GM19395 (cell line): ENCODE results near the gene HIPK1.
"Not testable (repeated sequence)": the region's sequence is repeated elsewhere in the genome, so short reads cannot be mapped to it uniquely, and the experiment has no call there.

ENCODE experiments used
- ATAC-seq: cut with Tn5 transposase; IDR thresholded peaks from one replicate; pipeline ENCODE4 v1.9.1; 2021; ENCODE audit warnings: mild to moderate bottlenecking, moderate library complexity; ENCODE audit not compliant: unreplicated experiment

HIPK1 gene

DNA sequence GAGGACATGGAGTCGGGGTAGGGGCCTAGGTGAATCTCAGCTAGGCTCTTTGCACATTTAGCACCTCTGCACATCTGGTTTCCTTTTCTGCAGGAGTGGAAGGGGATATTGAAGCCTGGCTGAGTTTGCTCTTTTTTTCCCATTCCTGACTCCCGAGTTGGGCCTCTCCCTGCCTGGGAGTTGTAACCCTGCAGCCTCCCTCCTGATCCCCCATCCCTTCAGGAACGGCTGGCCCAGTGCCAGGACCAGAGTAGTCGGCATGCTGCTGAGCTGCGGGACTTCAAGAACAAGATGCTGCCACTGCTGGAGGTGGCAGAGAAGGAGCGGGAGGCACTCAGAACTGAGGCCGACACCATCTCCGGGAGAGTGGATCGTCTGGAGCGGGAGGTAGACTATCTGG lies 51.0 kb downstream of the HIPK1 start:
- no peak for ATAC-seq

- ATAC-seq = no peak
Measured at GRCh38 chr1:113981962-113982931, 53.1 kb downstream of the HIPK1 start.

DNA sequence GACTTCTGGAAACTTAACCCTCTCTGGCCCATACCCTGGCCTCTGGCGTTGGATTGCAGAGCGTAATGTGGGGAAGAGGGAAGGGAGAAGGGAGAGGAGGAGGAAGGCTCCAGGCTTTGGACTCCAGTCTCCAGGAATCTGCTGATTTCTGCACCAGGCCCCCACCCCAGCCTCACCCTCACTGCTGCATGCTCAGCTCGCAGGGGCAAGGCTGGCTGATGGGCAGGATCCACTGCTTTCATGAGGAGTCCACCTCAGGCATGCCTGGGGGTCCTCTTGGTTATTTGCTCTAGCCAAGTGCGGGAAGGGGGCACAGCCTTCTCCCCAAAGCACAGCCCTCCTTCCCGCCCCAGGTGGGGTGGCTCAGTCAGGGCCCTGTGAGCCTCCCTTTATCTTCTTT lies 53.8 kb downstream of the HIPK1 start:
- no peak for ATAC-seq

DNA sequence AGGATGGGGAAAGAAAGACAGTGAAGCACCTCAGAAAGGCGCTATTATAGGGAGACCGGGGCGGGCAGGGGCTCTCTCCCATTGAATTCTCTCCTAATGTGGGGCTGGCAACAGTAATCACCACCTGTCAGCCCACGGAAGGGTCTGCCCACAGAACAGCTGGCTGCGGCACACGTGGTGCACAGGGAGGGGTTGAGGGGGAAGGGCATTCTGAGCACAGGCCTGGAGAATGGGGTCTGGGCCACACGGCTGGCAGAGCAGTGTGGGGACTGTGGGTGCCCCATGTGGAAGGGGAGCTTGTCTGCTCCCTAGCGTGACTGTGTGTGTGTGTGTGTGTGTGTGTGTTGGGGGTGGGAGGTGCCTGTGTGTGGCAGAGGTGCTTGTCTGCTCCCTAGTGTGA lies 54.3 kb downstream of the HIPK1 start:
- ATAC-seq = no peak

GRCh38 chr1:113983826-113984225 lies 54.7 kb downstream of the HIPK1 start:
- no peak for ATAC-seq

DNA sequence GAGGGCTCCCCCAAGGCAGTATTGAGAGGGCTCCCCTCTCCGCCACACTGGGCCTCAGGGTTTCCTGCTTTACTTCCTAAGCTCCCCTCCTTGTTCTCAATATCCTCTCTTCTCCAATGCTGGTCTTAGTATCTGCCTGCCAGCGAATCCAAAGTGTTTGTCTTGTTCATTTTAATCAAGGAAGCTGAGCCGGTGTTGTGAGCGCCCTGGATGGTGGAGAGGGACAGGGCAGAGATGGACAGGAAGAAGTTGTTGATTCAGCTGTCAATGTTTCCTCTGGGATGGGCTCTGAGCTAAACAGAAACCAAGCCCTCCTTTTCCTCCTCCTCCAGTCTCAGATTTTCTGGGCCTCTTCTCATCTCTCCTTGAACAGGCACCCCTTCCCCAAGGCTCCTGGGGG lies 55.6 kb downstream of the HIPK1 start:
- ATAC-seq = no peak

GRCh38 chr1:113986802-113987201 lies 57.7 kb downstream of the HIPK1 start:
- no peak for ATAC-seq

DNA sequence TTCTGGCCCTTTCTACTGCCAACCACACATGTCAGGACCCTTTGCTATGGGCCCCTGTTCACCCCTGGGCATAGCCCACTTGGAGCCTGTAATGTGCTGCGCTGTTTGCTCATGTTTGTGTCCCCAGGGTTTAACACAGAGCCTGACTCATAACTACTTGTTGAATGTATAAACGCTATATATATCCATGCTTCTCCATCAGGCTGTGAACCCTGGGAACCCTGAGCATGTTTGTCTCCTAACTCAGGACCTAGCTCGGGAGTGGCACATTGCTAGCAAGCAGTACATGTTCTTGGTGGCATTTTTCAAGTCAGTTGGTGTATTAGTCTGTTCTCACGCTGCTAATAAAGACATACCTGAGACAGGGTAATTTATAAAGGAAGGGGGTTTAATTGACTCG lies 58.1 kb downstream of the HIPK1 start:
- no peak for ATAC-seq

DNA sequence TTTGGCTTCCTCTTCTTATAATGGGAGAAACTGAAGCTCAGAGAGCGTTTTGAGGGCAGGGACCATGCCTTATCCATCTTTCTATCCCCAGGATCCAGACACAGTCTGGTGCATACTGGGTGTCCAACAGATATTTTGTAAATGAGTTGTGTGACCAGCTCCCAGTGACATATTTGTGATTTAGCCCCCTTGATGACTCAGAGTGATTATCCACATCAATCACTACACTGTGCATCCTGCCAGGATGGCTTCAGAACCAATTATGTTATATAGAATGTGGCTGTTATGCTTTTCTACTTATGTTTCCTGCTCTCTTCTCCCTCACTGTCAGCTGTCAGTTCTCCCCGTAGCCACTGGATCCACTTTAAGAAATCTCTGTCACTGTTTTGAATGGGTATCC lies 61.4 kb downstream of the HIPK1 start:
- ATAC-seq = no peak

DNA sequence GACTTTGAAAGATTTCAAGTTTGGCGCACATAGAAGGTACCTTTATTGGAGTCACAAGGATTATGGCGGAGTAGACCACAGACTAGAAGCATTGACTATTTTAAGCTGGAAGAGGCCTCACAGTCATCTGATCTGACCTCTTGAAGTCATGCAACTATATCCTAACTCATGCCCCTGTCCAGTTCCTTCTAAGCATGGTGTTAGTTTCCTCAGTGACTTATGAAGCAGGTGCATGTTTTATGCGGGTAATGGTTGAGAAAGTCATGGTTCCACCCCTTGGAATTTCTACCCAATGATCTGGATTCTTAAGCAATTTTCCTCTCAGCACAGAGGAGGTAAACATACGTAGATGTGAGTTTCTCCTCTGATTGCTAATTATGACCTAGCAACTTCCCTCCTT lies 61.8 kb downstream of the HIPK1 start:
- ATAC-seq = no peak

GRCh38 chr1:113991467-113991997 lies 62.4 kb downstream of the HIPK1 start:
- ATAC-seq = no peak

GRCh38 chr1:113993072-113993471 lies 63.9 kb downstream of the HIPK1 start:
- no peak for ATAC-seq

DNA sequence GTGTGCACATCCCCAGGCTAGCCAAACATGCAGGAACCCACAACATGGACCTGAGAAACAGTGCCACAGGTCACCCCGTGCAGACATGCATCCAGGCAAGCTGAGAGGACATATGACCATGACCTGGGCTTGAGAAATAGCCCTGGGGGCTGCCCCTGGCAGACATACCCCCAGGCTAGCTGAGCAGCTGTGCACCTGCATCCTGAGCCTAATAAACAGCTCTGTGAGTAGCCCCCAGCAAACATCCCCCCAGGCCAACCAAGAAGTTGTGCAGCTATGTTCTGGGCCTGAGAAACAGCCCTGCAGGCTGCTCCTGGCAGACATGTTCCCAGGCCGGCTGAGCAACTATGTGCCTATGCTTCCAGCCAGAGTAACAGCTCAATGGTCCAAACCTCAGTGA lies 64.6 kb downstream of the HIPK1 start:
- no peak for ATAC-seq

GRCh38 chr1:113995382-113995781 lies 66.3 kb downstream of the HIPK1 start:
- no peak for ATAC-seq

GRCh38 chr1:113998361-113998760 lies 69.2 kb downstream of the HIPK1 start:
- ATAC-seq = no peak

- no peak for ATAC-seq
Measured at GRCh38 chr1:113999233-113999632, 70.1 kb downstream of the HIPK1 start.

- ATAC-seq = no peak
Measured at GRCh38 chr1:113999799-114000198, 70.7 kb downstream of the HIPK1 start.

GRCh38 chr1:114000406-114000805 lies 71.3 kb downstream of the HIPK1 start:
- no peak for ATAC-seq

DNA sequence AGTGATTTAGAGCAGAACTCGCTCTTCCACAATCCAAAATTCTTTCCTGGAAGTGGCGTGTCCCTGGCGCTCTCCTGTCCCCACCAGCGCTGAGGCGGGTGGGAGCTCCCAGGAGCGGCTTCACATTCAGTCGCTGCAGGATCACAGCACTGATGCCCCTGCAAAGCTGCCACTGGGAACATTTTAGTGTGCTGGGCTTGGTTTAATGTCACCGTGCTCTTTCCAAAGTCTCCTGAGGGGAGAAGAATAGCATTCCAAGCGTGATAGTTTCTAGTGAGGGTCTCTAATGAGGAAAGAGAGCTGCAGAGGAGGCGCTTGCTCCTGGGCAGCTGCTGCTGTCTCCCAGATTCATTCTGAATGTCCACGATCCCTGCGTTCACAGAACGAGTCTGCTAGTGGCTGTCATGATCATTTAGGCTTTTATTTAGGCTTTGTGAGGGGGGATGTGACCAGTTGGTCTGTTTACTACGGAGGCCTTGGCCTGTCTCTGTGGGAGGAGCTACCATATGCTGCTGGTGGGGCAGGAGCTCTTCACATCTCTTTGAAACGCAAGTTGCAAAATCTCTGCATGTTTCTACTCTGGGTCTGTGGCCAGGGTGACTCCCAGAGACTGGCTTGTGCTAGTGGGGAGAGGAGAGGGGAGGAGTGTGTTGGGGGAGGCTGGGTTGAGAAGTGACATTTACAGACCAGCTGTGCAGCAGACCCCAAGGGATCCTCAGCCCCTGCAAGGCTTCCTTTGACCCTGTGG lies 73.5 kb downstream of the HIPK1 start:
- no peak for ATAC-seq

DNA sequence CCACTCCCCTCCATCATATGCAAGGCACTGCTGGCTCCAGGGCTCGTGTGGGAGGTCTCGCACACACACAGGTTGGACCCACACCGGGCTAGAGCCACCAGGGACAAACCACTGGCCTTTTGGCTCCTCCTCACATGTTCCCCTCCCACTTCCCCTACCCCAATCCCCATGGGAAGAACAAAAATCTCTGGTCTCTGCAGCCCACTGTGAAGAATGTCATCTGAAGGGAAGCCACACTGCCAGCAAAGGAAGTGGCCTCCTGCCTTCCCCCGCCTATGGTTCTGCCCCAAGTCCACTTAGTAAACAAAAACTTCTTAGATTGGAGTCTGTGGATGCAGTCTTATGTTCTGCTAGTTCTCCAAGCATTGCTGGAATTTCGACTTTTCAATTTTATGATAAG lies 74.3 kb downstream of the HIPK1 start:
- ATAC-seq = no peak

DNA sequence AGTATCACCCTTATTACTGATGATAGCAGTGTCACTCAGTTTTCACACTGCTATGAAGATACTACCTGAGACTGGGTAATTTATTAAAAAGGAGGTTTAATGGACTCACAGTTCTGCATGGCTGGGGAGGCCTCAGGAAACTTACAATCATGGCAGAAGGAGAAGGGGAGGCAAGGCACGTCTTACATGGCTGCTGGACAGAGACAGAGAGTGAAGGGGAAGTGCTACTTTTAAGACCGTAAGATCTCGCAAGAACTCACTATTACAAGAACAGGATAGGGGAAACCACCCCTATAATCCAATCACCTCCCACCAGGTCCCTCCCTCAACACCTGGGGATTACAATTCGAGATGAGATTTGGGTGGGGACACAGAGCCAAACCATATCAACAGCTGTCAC lies 77.7 kb downstream of the HIPK1 start:
- not testable (repeated sequence) for ATAC-seq

DNA sequence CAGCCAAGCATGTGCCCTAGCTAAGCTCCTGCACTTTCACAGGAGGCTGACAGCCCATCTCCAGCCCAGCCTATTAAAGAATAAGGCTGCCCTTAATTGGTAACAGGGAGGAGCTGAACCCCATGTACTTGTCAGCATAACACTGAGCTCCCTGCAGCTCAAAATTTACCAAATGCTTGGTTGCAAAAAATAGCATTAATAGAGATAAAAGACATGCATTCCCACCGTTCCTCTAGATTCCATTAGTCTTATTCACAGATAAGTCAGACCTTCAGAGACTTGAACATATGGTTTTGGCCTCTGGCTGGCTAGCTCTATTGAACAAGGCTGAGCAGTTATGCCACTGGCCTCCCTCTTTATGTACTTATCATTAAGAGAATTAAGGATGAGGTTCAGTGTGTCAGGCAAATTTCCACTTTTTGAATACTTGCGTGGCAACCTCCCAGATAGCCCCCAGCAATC lies 79.4 kb downstream of the HIPK1 start:
- ATAC-seq = no peak
